D341Med (cell line): Measurements from ENCODE around the gene GATB.

Source experiments
- DNase-seq: peaks from one replicate; pipeline ENCODE4 v3.0.0; 2012; ENCODE audit warnings: low spot score

Gene GATB

GRCh38 chr4:151673908-151674520 lies 86.8 kb downstream of the GATB start:
- DNase-seq = no peak

GRCh38 chr4:151672996-151673395 lies 87.8 kb downstream of the GATB start:
- no peak for DNase-seq

- no peak for DNase-seq
These were observed 89.2 kb downstream of the GATB start for GRCh38 chr4:151671541-151672059.

GRCh38 chr4:151670843-151671242 lies 90.0 kb downstream of the GATB start:
- no peak for DNase-seq

- DNase-seq = no peak
These were observed 90.8 kb downstream of the GATB start for GRCh38 chr4:151669990-151670389.

- no peak for DNase-seq
These were observed 92.0 kb downstream of the GATB start for GRCh38 chr4:151668689-151669402.

GRCh38 chr4:151667666-151668065 lies 93.1 kb downstream of the GATB start:
- DNase-seq = no peak

GRCh38 chr4:151667048-151667447 lies 93.8 kb downstream of the GATB start:
- no peak for DNase-seq

- no peak for DNase-seq
These were observed 94.3 kb downstream of the GATB start for GRCh38 chr4:151666501-151666900.

GRCh38 chr4:151665785-151666127 lies 95.1 kb downstream of the GATB start:
- DNase-seq = no peak

GRCh38 chr4:151665022-151665784 lies 95.6 kb downstream of the GATB start:
- DNase-seq = no peak

- no peak for DNase-seq
These were observed 96.5 kb downstream of the GATB start for GRCh38 chr4:151664289-151664688.

GRCh38 chr4:151663109-151663508 lies 97.7 kb downstream of the GATB start:
- no peak for DNase-seq

- DNase-seq = no peak
These were observed 98.9 kb downstream of the GATB start for GRCh38 chr4:151661873-151662272.

- DNase-seq = no peak
These were observed 100.1 kb downstream of the GATB start for GRCh38 chr4:151660676-151661075.

- no peak for DNase-seq
These were observed 101.0 kb downstream of the GATB start for GRCh38 chr4:151659601-151660364.

GRCh38 chr4:151658959-151659600 lies 101.7 kb downstream of the GATB start:
- DNase-seq = no peak

- no peak for DNase-seq
These were observed 102.9 kb downstream of the GATB start for GRCh38 chr4:151657896-151658295.

- peak; percentile 5 for DNase-seq
These were observed 104.7 kb downstream of the GATB start for GRCh38 chr4:151656058-151656457.

GRCh38 chr4:151653548-151653918 lies 107.3 kb downstream of the GATB start:
- DNase-seq = no peak

- no peak for DNase-seq
These were observed 107.8 kb downstream of the GATB start for GRCh38 chr4:151652841-151653547.
